Muscle of leg (tissue), 11 donors: Measurements from ENCODE around the gene EHBP1. TPM values are rescaled to one million over a fixed set of nuclear protein-coding genes. Genes with fewer than 3 reads are reported as not detected.
A peak's percentile ranks its signal among the peaks of the same experiment; 100 is the strongest.

ENCODE experiments used
- DNase-seq: peaks from one replicate; pipeline ENCODE4 v3.0.0; 2013
- H3K27ac ChIP-seq: one replicate; pipeline ENCODE4 v1.5.1; 2013; ENCODE audit warnings: mild to moderate bottlenecking, low read length, control low read depth
- H3K27me3 ChIP-seq: one replicate; pipeline ENCODE4 v1.6.1; 2013; ENCODE audit warnings: low read length; ENCODE audit not compliant: control insufficient read depth, insufficient read depth
- H3K36me3 ChIP-seq: one replicate; pipeline ENCODE4 v1.6.1; 2013; ENCODE audit warnings: low read length; ENCODE audit not compliant: control insufficient read depth, insufficient read depth
- H3K4me1 ChIP-seq: one replicate; pipeline ENCODE4 v1.6.1; 2013; ENCODE audit warnings: low read length; ENCODE audit not compliant: control insufficient read depth, insufficient read depth
- H3K4me3 ChIP-seq: one replicate; pipeline ENCODE4 v1.5.1; 2013; ENCODE audit warnings: low read length, control low read depth
- H3K9me3 ChIP-seq: replicated peaks from 2 replicates; pipeline ENCODE4 v1.6.1; 2013; ENCODE audit warnings: low read depth, low read length; ENCODE audit not compliant: control insufficient read depth
- WGBS: methylation state at CpG from one replicate; pipeline ENCODE4 v1.1.5; 2013; ENCODE audit warnings: missing lambda C conversion rate; ENCODE audit not compliant: insufficient coverage; 5-methylcytosine and 5-hydroxymethylcytosine counted together
- polyA plus RNA-seq, 8 donors: library from polyadenylated mRNA; unstranded; fragments of 120-200 nt; gene quantifications; one replicate each; pipeline versions ENCODE4 v1.2.1 to v1.2.3, GENCODE V29; 2013; ENCODE audit warnings: inconsistent platforms in 1 of 8, low replicate concordance in 1 of 8; ENCODE audit not compliant: insufficient read length in 8 of 8, insufficient read depth in 1 of 8
- total RNA-seq: library from RNA; stranded (reverse); fragments of 120-200 nt; gene quantifications from one replicate; pipeline ENCODE4 v1.2.4, GENCODE V29; 2013

The EHBP1 gene
- total and polyA plus RNA-seq, 9 donors: 21.8 to 41.1 (median 31.4) TPM

DNA sequence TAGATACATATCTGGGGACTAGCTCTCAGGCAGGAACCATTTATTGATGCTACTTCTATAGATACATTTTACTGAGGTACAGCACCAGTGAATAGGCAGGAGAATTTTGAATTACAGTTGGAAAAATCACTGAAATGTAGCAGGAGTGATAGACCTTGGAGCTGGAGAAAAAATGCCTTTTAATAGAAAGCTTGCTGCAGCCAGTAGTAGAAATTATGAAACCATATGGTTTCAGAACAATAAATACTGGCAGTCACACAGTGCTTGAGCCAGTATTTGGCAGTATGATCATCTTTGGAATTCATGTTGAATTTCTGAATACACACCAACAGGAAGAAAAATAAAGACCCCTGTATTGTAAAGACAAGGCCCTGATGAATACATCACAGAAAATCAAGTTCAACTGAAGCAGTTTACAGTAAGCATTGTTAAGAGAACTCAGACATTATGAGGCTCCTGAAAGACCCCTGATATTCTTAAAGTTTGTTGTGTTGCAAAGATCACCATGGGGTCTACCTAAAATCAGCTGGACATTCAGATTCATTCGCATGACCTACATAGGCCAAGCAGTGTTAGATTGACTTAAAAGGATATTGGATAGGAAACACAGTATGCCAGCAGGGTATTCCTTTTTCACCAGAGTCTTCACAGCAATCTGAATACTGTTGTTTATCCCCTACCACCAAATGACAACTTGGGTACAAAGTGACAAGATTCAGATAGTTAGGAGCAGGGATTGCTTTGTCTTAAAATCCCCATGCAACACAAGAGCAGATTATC is 139.0 kb downstream of the EHBP1 start:
- H3K4me3 ChIP-seq: no peak overlapping the region
- peak; percentile 31 for DNase-seq
- no peaks in the 10 kb centered on the region for H3K36me3 ChIP-seq
- no peaks in the 10 kb centered on the region for H3K27me3 ChIP-seq
- H3K4me1 ChIP-seq: no peaks in the 10 kb centered on the region
- no peak overlapping the region for H3K27ac ChIP-seq
- WGBS: no CpG with 5 or more reads among the region's 1 CpG
- no peaks in the 10 kb centered on the region for H3K9me3 ChIP-seq

DNA sequence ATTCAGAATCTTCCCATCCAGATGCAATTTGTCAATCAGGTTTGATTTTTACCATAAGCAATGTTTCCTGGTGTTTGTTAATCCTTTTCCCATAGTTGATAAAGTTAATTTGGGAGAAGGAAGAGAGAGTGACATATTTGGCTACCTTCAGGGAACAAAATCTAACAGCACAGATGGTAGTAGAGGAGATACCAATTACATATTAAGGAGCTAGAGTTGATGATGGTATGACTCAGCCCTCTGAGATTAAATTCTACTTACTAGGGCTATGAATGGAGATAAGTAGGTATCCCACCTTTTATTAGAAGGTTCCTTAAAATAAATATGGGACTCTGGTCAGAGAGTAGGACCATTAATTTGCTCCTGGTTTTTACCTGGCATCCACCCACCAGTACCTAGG is 139.7 kb downstream of the EHBP1 start:
- H3K27me3 ChIP-seq: no peaks in the 10 kb centered on the region
- no peak overlapping the region for H3K27ac ChIP-seq
- no peaks in the 10 kb centered on the region for H3K36me3 ChIP-seq
- H3K9me3 ChIP-seq: no peaks in the 10 kb centered on the region
- no peaks in the 10 kb centered on the region for H3K4me1 ChIP-seq
- DNase-seq: no peak
- H3K4me3 ChIP-seq: no peak overlapping the region

DNA sequence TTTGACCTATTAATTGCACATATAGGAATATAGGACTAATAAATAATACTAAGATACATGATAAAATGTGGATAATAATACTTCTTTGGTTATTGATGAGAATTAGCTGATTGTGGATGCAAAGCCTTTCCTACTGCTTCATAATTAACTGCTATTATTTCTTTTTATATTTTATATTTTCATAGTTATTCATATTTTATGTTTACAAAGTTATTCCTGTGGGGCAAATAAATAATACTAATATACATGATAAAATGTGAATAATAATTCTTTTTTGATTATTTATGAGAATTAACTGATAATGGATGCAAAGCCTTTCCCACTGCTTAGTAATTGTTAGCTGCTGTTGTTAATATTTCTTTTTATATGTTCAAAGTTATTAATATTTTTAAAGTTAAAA is 146.7 kb downstream of the EHBP1 start:
- Histone ChIP-seq H3K36me3 (peaks cover 6% of the 10 kb centered on the region), H3K9me3 (no peaks in the 10 kb centered on the region)

DNA sequence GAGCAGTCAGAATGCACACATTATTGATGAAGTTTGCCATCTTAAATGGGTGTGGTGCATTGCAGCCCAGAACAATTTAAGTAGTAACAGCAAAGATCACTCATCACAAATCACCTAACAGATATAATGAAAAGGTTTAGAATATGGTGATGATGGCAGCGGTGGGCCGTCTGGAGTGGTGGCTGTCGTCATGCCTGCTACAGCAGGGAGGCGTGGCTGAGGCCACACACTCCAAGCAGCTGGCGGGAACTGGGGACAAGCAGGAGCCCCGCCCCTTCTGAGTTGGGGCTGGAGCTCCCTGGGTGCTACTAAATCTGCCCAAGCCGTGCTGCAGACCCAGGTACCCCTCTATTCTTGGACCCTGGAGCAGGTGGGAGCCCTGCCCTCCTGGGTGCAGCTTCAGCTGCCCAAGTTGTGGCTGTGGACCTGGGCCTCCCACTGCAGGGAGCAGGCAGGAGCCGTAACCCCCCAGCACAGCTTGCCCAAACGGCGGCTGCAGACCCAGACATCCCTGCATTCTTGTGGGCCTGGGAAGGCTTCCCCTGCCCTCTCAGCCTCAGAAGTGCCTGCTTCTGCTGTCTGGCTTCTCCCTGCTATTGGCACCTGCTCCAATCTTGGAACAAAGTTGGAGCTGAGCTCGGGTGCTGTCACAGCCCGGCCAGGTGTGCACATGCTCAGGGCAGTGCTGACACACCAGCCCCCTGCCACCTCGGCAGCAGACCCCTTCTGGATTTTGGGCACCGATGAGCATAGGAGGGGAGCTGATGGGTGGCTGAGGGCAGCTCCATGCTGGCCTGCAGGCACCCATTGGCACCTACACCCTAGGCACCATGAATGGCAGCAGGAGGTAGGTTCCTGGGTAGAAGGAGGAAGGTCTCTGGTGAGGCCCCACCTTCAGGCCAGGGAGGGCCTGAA is 149.3 kb downstream of the EHBP1 start:
- Histone ChIP-seq H3K36me3 (peaks cover 6% of the 10 kb centered on the region), H3K9me3 (no peaks in the 10 kb centered on the region)
- WGBS: 97% methylated on average over 12 of the region's 14 CpGs

More for the DNA sequence above, 146.7 kb downstream of the EHBP1 start:
- no peak overlapping the region for H3K27ac ChIP-seq
- H3K27me3 ChIP-seq: no peaks in the 10 kb centered on the region
- no peak for DNase-seq
- no peak overlapping the region for H3K4me3 ChIP-seq
- H3K4me1 ChIP-seq: no peaks in the 10 kb centered on the region

DNA sequence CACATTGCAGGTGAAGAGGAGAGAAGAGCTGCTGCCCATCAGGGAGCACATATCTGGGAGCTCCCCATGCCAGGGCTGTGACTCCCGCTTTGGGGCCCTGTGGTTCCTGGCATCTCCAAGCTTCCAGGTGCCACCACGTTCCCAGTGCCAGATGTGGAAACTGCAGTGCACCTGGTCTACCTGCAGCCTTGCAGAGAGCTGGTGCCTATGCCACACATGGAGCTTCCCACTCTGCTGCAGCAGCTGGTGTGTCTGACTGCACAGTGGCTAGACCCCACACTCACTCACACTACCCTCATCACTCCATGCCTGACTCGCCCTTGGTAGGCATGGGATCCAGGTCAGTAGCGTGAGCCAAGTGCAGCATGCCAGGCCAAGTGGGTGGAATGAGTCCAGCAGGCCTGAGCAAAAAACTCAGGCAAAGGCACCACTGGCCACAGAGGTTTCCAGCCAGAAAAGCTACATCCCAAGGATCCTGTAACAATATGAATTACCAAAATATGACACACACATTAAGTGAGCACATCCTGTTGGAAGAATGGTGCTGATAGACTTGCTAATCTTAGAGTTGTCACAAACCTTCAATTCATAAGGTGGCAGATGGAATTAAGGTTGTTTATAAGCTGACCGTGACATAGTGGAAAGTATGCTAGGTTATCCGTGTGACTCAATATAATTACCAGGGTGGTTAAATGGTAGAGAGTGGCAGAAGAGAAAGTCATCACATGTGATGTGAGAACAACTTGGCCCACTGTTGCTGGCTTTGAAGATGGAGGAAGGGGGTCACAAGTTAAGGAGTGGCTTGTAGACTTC is 150.9 kb downstream of the EHBP1 start:
- 97% methylated on average over 4 of the region's 6 CpGs for WGBS
- no peak for DNase-seq
- peaks cover 6% of the 10 kb centered on the region for H3K36me3 ChIP-seq
- no peak overlapping the region for H3K4me3 ChIP-seq
- H3K27ac ChIP-seq: no peak overlapping the region
- no peaks in the 10 kb centered on the region for H3K4me1 ChIP-seq
- no peaks in the 10 kb centered on the region for H3K27me3 ChIP-seq
- no peaks in the 10 kb centered on the region for H3K9me3 ChIP-seq

More for the DNA sequence above, 149.3 kb downstream of the EHBP1 start:
- Histone ChIP-seq H3K4me3 (no peak overlapping the region), H3K27ac (no peak overlapping the region), H3K4me1 (no peaks in the 10 kb centered on the region), H3K27me3 (no peaks in the 10 kb centered on the region)
- DNase-seq: no peak

DNA sequence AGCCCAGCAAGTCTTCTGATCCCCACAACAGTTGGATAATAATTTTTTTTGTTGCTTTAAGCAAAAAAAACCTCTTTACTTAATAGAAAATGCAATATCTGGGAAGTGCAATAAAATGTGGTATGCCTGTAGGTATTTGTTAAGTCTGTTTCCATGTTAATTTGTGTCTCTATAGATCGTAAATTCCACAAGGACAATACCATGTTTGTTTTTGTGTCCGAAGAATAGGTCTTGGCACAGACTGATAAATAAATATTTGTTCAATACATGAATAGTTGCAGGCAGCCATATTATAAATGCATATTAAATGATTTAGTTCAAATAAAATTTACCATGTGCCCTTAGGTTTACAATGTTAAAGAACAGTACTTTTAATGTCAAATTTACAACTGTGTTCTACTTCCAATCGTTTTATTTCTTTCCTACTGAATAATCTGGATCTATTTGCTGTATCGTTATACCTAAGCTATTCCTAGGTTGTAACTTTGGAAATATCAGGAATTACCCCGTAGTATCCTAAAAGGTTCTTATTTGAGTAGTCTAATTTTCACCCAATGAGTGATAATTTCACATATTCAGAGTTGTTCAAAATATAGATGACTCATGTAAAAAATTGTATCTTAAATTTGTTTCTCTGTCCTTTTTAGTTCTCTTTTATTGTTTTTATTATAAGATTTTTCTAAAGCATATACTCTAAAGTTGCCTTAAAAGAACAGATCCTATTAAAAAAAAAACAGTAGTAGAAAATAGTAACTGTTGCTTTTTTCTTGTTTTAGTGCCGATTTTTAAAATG is 151.8 kb downstream of the EHBP1 start:
- Histone ChIP-seq H3K27ac (no peak overlapping the region), H3K9me3 (no peaks in the 10 kb centered on the region), H3K4me3 (no peak overlapping the region), H3K4me1 (no peaks in the 10 kb centered on the region), H3K27me3 (no peaks in the 10 kb centered on the region), H3K36me3 (peaks cover 6% of the 10 kb centered on the region)
- no peak for DNase-seq
- WGBS: no CpG with 5 or more reads among the region's 6 CpGs

DNA sequence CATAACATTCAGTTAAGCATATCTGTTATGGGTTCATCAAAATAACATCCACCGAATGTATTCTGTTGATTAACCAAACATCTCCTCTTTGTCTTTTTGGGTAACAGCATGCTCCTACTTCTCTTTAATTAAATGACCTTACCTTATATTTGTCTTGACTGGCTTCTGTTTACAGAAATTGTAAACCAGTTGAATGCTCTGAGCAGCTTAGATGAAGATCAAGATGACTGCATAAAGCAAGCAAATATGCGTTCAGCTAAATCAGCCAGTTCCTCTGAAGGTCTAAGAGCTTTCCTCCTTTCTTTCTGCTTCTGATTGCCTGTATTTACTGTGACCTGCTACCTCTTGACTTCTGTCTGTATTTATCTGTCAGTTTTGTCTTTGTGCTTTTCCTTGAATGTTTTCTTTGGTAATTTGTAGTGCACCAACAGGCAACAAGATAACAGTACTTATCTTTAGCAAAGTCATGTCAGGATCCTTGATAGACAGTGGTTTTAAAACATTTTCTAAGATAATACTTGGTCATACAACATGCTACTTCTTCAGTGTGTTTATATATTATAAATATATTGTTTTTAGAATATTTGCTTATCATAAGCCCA is 152.8 kb downstream of the EHBP1 start:
- no peaks in the 10 kb centered on the region for H3K27me3 ChIP-seq
- 100% methylated on average over 1 of the region's 2 CpGs for WGBS
- no peak overlapping the region for H3K4me3 ChIP-seq
- no peaks in the 10 kb centered on the region for H3K9me3 ChIP-seq
- H3K4me1 ChIP-seq: no peaks in the 10 kb centered on the region
- no peak overlapping the region for H3K27ac ChIP-seq
- peaks cover 6% of the 10 kb centered on the region for H3K36me3 ChIP-seq
- DNase-seq: no peak

DNA sequence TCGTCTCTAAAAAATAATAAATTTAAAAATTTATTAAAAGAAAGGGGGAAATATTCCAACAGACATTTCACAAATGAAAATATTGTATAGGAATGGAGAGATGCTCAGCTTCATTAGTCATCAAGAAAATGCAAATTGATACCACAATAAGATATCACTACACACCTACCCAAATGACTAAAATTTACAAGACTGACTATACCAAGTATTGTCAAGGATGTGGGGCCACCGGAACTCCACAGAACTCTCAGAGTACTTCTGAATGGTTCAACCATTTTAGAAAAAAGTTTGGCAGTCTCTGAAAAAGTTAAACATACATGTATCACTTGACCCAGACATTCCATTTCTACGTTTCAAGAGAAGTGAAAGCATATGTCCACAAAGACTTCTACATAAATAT is 163.4 kb downstream of the EHBP1 start:
- no peak overlapping the region for H3K27ac ChIP-seq
- no peaks in the 10 kb centered on the region for H3K4me1 ChIP-seq
- H3K27me3 ChIP-seq: no peaks in the 10 kb centered on the region
- peaks cover 7% of the 10 kb centered on the region for H3K9me3 ChIP-seq
- no peak for DNase-seq
- no peak overlapping the region for H3K4me3 ChIP-seq
- H3K36me3 ChIP-seq: peaks cover 12% of the 10 kb centered on the region
- WGBS: 100% methylated on average over 1 of the region's 3 CpGs

DNA sequence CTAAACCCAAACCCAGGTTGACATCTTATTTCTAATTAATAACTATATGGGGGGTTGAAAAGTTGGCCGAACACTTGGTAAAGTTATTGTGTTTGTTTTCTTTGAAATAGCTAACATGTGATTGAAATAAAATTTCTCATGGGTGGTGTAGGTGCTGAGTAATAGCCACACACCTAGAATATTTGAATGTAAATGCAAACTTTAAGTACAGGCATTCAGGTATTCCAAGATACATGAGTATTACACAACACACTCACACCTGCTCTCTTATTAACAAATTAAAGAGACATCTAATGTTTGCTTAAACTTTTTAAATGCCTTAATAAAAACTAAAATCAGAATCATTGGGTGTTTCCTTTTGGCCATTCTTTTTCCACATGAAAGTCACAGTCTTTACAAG is 165.5 kb downstream of the EHBP1 start:
- WGBS: no CpG with 5 or more reads among the region's 1 CpG
- Histone ChIP-seq H3K4me3 (no peak overlapping the region), H3K27me3 (no peaks in the 10 kb centered on the region), H3K27ac (no peak overlapping the region), H3K36me3 (peaks cover 14% of the 10 kb centered on the region), H3K4me1 (no peaks in the 10 kb centered on the region), H3K9me3 (peaks cover 15% of the 10 kb centered on the region)
- DNase-seq: no peak
